ENCODE results near the gene SYCP2L. TPM values are rescaled to one million over a fixed set of nuclear protein-coding genes. Genes with fewer than 3 reads are reported as not detected.

Gene SYCP2L
- polyA plus RNA-seq, 1 donor from 2014 or later = 9.4 TPM

- Histone ChIP-seq H3K27me3 (ENCODE audit: insufficient read depth, low read depth, low read length) (no peaks in the 10 kb centered on the region), H3K9me2 (ENCODE audit: insufficient read depth, low read length) (no peaks in the 10 kb centered on the region), H3K4me3 (ENCODE audit: low read length) (no peak overlapping the region), H3K9ac (ENCODE audit: low read length) (no peak overlapping the region), H2AFZ (ENCODE audit: low read depth, low read length) (no peak overlapping the region), H3F3A (ENCODE audit: insufficient read depth, low read length, poor library complexity, severe bottlenecking) (no peaks in the 10 kb centered on the region), H3K27ac (ENCODE audit: low read length) (no peak overlapping the region), H3K79me2 (replicated peaks; ENCODE audit: insufficient read depth, low read length) (no peaks in the 10 kb centered on the region), H3K36me3 (ENCODE audit: insufficient read depth, low read length) (no peaks in the 10 kb centered on the region), H3K4me2 (ENCODE audit: low read length) (no peak overlapping the region), H4K20me1 (ENCODE audit: insufficient read depth) (no peaks in the 10 kb centered on the region), H3K9me3 (ENCODE audit: low read length) (no peaks in the 10 kb centered on the region)
- TF ChIP-seq EP300 (conservative IDR thresholded peaks at IDR 0.05; ENCODE audit: poor library complexity, severe bottlenecking) (no peak), RAD21 (conservative IDR thresholded peaks at IDR 0.05) (no peak), MXI1 (conservative IDR thresholded peaks at IDR 0.05; ENCODE audit: poor library complexity, severe bottlenecking) (no peak), SMC3 (conservative IDR thresholded peaks at IDR 0.05; ENCODE audit: poor library complexity) (no peak), POLR2AphosphoS5 (IDR thresholded peaks at IDR 0.05) (no peak), EZH2 (IDR thresholded peaks at IDR 0.05; ENCODE audit: borderline replicate concordance, insufficient read depth, low read length, poor library complexity, severe bottlenecking) (no peak), CTCF (IDR thresholded peaks at IDR 0.05; ENCODE audit: poor library complexity, severe bottlenecking) (no peak), REST (IDR thresholded peaks at IDR 0.05; ENCODE audit: borderline replicate concordance) (no peak), TAF1 (IDR thresholded peaks at IDR 0.05; ENCODE audit: low read depth) (no peak)
These were observed 39.2 kb upstream of the SYCP2L start for GRCh38 chr6:10847684-10848083.

GRCh38 chr6:10849901-10850300, 37.0 kb upstream of the SYCP2L start:
- no peak overlapping the region for H3K9ac ChIP-seq (ENCODE audit: low read length)
- no peaks in the 10 kb centered on the region for H3K9me2 ChIP-seq (ENCODE audit: insufficient read depth, low read length)
- no peak overlapping the region for H2AFZ ChIP-seq (ENCODE audit: low read depth, low read length)
- no peak overlapping the region for H3K27ac ChIP-seq (ENCODE audit: low read length)
- no peaks in the 10 kb centered on the region for H3K36me3 ChIP-seq (ENCODE audit: insufficient read depth, low read length)
- no peak overlapping the region for H3K4me2 ChIP-seq (ENCODE audit: low read length)
- no peaks in the 10 kb centered on the region for H3F3A ChIP-seq (ENCODE audit: insufficient read depth, low read length, poor library complexity, severe bottlenecking)
- no peaks in the 10 kb centered on the region for H3K27me3 ChIP-seq (ENCODE audit: insufficient read depth, low read depth, low read length)
- no peaks in the 10 kb centered on the region for H3K9me3 ChIP-seq (ENCODE audit: low read length)
- H4K20me1 ChIP-seq (ENCODE audit: insufficient read depth) = no peaks in the 10 kb centered on the region
- TF ChIP-seq REST (IDR thresholded peaks at IDR 0.05; ENCODE audit: borderline replicate concordance) (no peak), SMC3 (conservative IDR thresholded peaks at IDR 0.05; ENCODE audit: poor library complexity) (no peak)
- no peaks in the 10 kb centered on the region for H3K79me2 ChIP-seq (replicated peaks; ENCODE audit: insufficient read depth, low read length)
- no peak overlapping the region for H3K4me3 ChIP-seq (ENCODE audit: low read length)
